Lung (tissue), 12 donors: ENCODE measurements around the gene BTBD8. TPM values are rescaled to one million over a fixed set of nuclear protein-coding genes. Genes with fewer than 3 reads are reported as not detected.

Experiments used
- ATAC-seq: fragments of 200-7000 bp; cut with Tn5 transposase; one replicate; pipeline ENCODE4 v1.9.1; 2020; ENCODE audit warnings: moderate number of reproducible peaks; ENCODE audit not compliant: insufficient read depth, low FRiP score
- DNase-seq, 3 donors: peaks; one replicate each; pipeline ENCODE4 v3.0.0-alpha.2; 2013 to 2017
- H3K27ac ChIP-seq, 2 donors: one replicate each; pipeline ENCODE4 v1.5.1; 2013; ENCODE audit warnings: mild to moderate bottlenecking in 2 of 2, moderate library complexity in 2 of 2, control low read depth in 1 of 2, inconsistent platforms in 1 of 2, low read depth in 1 of 2, low read length in 1 of 2
- H3K27me3 ChIP-seq, 3 donors: one replicate each; pipeline ENCODE4 v1.5.1; 2013; ENCODE audit warnings: low read length in 2 of 3; ENCODE audit not compliant: control insufficient read depth in 3 of 3, insufficient read depth in 3 of 3
- H3K36me3 ChIP-seq, 4 donors: one replicate each; pipeline ENCODE4 v1.5.1; 2013; ENCODE audit warnings: low read length in 4 of 4, mild to moderate bottlenecking in 1 of 4, moderate library complexity in 1 of 4; ENCODE audit not compliant: control insufficient read depth in 4 of 4, insufficient read depth in 4 of 4
- H3K4me1 ChIP-seq, 5 donors: one replicate each; pipeline ENCODE4 v1.5.1; 2013; ENCODE audit warnings: low read length in 5 of 5, mild to moderate bottlenecking in 2 of 5, moderate library complexity in 1 of 5; ENCODE audit not compliant: control insufficient read depth in 5 of 5, insufficient read depth in 5 of 5
- H3K4me3 ChIP-seq: one replicate; pipeline ENCODE4 v1.5.1; 2013; ENCODE audit warnings: mild to moderate bottlenecking, control low read depth, moderate library complexity
- H3K9ac ChIP-seq, 2 donors: one replicate each; pipeline ENCODE4 v1.5.1; 2013; ENCODE audit warnings: low read length in 2 of 2, control low read depth in 1 of 2; ENCODE audit not compliant: insufficient read depth in 1 of 2
- H3K9me3 ChIP-seq, 4 donors: one replicate each; pipeline ENCODE4 v1.5.1; 2013; ENCODE audit warnings: low read length in 3 of 4, mild to moderate bottlenecking in 1 of 4, moderate library complexity in 1 of 4; ENCODE audit not compliant: control insufficient read depth in 4 of 4, insufficient read depth in 3 of 4
- WGBS, 2 donors: extraction: QIAGEN DNeasy Blood & Tissue Kit; methylation state at CpG; one replicate each; pipeline ENCODE4 v1.1.7; 2013; 5-methylcytosine and 5-hydroxymethylcytosine counted together
- polyA plus RNA-seq, 2 donors: library from polyadenylated mRNA; stranded (reverse); fragments of 200-250 nt; gene quantifications; one replicate each; pipeline ENCODE4 v1.2.1, GENCODE V29; 2013
- total RNA-seq, 2 donors: library from RNA; depleted of rRNA in 1 of 2; stranded (reverse); fragments of >200 nt in 1 of 2; gene quantifications; one replicate each; pipeline ENCODE4 v1.2.1, GENCODE V29; 2014 to 2021
- TF ChIP-seq, protein P1 (sequence below): IDR thresholded peaks from 2 replicates; pipeline ENCODE4 v1.5.1; 2012; ENCODE audit warnings: mild to moderate bottlenecking; ENCODE audit errors: control extremely low read depth, extremely low read depth
- donor health status: control.
- donor health status: control.
- donor health status: Bipolar disorder and iron deficiency.
- donor health status: healthy.
- donor health status: DM: yes; HTN: yes; CAD: no.

Gene BTBD8
- total and polyA plus RNA-seq, 4 donors: 0.58 to 14.1 (median 2.1) TPM

DNA sequence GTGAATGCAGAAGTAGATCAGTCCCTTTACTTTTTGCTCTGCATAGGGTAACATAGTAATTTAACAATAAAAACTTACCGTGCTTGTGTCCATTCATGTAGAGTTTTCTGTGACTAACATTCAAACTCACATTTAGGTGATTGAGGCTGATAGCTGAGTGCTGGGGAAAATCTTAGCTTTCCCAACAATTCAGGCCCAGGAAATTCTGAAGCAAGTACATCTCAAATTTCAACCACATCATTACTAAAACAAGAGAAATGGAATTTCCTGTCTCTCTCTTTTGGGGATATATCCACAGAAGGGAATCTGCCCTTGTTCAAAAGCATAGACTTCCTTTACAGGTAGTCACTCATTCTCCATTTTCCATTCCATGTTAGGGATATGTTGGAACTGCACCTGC lies 104.5 kb downstream of the BTBD8 start:
- Histone ChIP-seq H3K27ac (no peak overlapping the region), H3K27me3 (no peaks in the 10 kb centered on the region), H3K4me1 (no peaks in the 10 kb centered on the region), H3K9ac (no peak overlapping the region), H3K9me3 (no peaks in the 10 kb centered on the region), H3K36me3 (peaks cover 0 to 9% (median 8%) of the 10 kb centered on the region in 4 donors), H3K4me3 (no peak overlapping the region)
- WGBS, 2 donors: 90 to 96% methylated on average over 1 of the region's 1 CpG
- DNase-seq (no peak), ATAC-seq (no peak)
- TF ChIP-seq, protein P1, sequence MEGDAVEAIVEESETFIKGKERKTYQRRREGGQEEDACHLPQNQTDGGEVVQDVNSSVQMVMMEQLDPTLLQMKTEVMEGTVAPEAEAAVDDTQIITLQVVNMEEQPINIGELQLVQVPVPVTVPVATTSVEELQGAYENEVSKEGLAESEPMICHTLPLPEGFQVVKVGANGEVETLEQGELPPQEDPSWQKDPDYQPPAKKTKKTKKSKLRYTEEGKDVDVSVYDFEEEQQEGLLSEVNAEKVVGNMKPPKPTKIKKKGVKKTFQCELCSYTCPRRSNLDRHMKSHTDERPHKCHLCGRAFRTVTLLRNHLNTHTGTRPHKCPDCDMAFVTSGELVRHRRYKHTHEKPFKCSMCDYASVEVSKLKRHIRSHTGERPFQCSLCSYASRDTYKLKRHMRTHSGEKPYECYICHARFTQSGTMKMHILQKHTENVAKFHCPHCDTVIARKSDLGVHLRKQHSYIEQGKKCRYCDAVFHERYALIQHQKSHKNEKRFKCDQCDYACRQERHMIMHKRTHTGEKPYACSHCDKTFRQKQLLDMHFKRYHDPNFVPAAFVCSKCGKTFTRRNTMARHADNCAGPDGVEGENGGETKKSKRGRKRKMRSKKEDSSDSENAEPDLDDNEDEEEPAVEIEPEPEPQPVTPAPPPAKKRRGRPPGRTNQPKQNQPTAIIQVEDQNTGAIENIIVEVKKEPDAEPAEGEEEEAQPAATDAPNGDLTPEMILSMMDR: no peak

DNA sequence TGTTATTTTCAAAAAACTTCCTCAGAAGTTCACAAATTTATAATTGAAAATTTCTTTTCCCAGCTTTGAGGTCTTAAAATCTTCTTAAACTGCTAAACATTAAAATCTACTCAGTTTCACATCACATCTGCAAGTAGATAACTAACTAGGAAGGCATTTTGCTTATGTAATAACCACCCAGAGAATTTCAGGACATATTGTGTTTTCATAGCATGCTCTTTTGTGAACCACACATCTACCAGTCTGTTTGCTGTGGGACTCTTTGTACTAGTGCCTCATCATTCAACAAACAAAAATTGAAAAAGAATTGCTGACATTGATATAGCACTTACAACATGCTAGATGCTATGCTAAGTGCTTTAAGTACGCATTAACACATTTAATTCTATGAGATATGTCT lies 105.9 kb downstream of the BTBD8 start:
- peaks cover 0 to 6% (median 5%) of the 10 kb centered on the region in 4 donors for H3K36me3 ChIP-seq
- no peak overlapping the region for H3K27ac ChIP-seq
- no peak overlapping the region for H3K9ac ChIP-seq
- H3K4me1 ChIP-seq: no peaks in the 10 kb centered on the region
- H3K27me3 ChIP-seq: no peaks in the 10 kb centered on the region
- DNase-seq (no peak), ATAC-seq (no peak)
- WGBS, 2 donors: 98% methylated on average over 1 of the region's 1 CpG
- TF ChIP-seq, protein P1: no peak
- H3K4me3 ChIP-seq: no peak overlapping the region
- no peaks in the 10 kb centered on the region for H3K9me3 ChIP-seq

DNA sequence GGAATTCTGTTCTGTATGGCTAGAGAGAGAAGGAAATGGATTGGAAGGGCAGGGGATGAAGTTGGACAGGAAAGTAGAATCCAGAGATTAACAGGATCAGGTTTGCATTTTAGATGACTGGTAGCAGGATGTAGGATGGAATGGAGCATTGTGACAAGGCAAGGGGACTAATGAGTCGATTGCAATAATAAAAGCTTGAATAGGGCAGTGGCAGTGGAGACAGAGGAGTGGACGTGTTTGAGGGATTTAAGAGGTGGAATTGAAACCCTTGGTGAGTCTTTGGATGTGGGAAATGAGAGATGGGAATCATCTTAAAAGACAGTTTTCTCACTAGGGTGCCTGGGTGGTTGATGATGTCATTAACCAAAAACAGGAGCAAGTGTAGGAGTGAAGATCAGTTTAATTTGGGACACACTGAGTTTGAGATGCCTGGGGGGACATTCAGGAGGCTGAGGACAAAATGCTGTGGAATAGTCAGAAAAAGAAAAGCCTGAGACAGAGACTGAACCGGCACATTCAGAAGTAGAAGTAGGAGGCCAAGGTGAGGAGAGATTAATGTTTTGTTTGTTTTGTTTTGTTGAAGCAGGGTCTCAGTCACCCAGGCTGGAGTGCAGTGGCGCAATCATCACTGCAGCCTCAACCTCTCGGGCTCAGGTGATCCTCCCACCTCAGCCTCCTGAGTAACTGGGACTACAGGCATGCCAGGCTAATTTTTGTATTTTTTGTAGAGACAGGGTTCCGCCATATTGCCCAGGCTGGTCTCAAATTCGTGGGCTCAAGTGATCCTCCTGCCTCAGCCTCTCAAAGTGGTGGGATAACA lies 108.5 kb downstream of the BTBD8 start:
- TF ChIP-seq, protein P1: no peak
- ATAC-seq: no peak
- no peak overlapping the region for H3K27ac ChIP-seq
- H3K4me1 ChIP-seq: no peaks in the 10 kb centered on the region
- 87 to 91% methylated on average over 7 of the region's 7 CpGs for WGBS, 2 donors
- H3K27me3 ChIP-seq: no peaks in the 10 kb centered on the region
- peaks cover 0 to 2% (median 0%) of the 10 kb centered on the region in 4 donors for H3K36me3 ChIP-seq
- DNase-seq: no peak
- no peak overlapping the region for H3K9ac ChIP-seq
- no peak overlapping the region for H3K4me3 ChIP-seq
- H3K9me3 ChIP-seq: peaks cover 0 to 2% (median 0%) of the 10 kb centered on the region in 4 donors
